Activated CD4-positive, CD25-positive, alpha-beta regulatory T cell treated with anti-CD3 and anti-CD28 coated beads, Interleukin-2, amount 50 U/mL, for 24 hours (primary cell): ENCODE data around the gene BRWD1.
A peak's percentile ranks its signal among the peaks of the same experiment; 100 is the strongest.
"Not testable (repeated sequence)": the region's sequence is repeated elsewhere in the genome, so short reads cannot be mapped to it uniquely, and the experiment has no call there.

ENCODE experiments used
- ATAC-seq, 2 donors: fragments of 150-1000 bp; cut with Tn5 transposase; one replicate each; pipeline ENCODE4 v1.10.0; 2021; ENCODE audit warnings: mild to moderate bottlenecking in 1 of 2, moderate library complexity in 1 of 2

The BRWD1 gene

GRCh38 chr21:39281207-39281606, 32.2 kb downstream of the BRWD1 start:
- ATAC-seq, result no peak

- ATAC-seq, result no peak
These were observed 43.8 kb downstream of the BRWD1 start for GRCh38 chr21:39269620-39270019.

GRCh38 chr21:39265603-39266002, 47.8 kb downstream of the BRWD1 start:
- no peak for ATAC-seq

GRCh38 chr21:39263372-39263771, 50.1 kb downstream of the BRWD1 start:
- peak in 1 of 2 donors; percentile 36 for ATAC-seq

DNA sequence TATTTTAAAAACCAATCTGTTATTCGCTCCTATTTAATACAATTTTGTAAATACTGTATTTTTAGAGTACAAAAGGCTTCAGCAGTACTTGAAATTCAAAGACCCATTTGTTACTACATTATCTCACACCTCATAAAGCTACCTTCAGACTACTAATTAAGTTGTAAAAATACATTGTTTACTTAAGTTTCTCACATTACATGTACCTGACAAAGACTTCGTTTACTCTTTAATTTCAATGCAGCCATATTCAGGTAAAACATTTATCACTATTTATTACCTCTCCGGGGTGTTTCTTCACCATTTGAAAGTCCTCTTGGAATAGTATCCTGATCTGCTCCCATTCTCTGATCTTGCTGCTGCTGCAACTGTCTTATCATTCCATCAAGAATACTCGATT, 55.2 kb downstream of the BRWD1 start:
- ATAC-seq, result no peak

DNA sequence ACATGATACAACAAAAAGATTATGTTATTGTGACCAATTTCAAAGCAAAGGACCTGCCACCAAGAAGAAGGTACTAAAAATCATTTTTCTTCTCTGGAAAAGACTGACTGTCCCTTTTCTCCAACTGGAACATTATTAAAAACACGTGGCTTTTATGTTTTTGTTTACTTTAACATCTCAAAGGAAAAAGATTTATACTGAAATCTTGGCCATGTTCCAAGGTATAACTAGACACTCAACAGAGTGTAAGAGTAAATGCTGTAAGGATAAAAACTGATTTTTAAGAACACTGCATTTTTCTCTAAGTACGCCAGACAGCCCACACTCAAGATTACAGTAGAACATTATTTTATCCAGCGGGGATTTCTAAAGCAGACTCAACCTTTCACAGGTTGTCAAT, 62.1 kb downstream of the BRWD1 start:
- no peak for ATAC-seq

- no peak for ATAC-seq
These were observed 75.2 kb downstream of the BRWD1 start for GRCh38 chr21:39238275-39238674.

- ATAC-seq, result no peak
These were observed 80.6 kb downstream of the BRWD1 start for GRCh38 chr21:39232861-39233291.

- ATAC-seq, result no peak
These were observed 88.5 kb downstream of the BRWD1 start for GRCh38 chr21:39224930-39225329.

GRCh38 chr21:39221997-39222486, 91.4 kb downstream of the BRWD1 start:
- no peak for ATAC-seq

DNA sequence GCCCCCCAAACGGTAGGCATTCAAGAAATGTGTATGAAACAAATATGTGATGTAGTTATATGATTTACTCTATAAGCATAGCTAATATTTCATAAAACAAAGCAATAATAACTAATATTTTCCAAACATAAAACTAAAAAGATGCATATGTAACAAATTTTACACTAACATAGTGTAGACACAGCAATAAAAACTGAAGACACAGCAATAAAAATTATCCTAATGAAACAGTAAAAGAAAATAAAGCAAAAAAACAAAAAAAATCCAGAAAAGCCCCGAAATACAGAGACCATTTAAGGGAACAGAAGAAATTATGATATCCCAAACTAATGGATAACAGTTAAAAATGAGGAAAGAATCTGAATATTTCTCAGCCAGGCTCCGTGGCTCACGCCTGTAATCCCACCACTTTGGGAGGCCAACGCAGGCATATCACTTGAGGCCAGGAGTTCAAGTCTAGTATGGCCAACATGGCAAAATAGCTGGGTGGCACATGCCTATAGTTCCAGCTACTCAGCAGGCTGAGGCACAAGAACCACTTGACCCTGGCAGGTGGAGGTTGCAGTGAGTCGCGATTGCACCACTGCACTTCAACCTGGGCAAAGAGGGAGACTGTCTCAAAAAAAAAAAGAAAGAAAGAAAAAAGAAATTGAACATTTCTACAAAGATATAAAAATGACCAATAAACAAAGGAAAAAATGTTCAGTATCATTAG, 92.0 kb downstream of the BRWD1 start:
- no peak for ATAC-seq

DNA sequence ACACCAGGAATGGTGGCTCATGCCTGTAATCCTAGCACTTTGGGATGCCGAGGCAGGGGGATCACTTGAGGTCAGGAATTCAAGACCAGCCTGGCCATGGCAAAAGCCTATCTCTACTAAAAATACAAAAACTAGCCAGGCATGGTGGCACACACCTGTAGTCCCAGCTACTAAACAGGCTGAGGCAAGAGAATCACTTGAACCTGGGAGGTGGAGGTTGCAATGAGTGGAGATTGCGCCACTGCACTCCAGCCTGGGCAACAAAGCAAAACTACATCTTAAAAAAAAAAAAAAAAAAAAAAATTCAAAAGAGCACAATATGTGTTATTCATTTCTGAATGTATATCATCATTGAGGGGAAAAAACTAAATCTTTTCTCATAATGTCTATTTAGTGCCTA, 92.6 kb downstream of the BRWD1 start:
- ATAC-seq, result not testable (repeated sequence)

GRCh38 chr21:39220150-39220549, 93.3 kb downstream of the BRWD1 start:
- ATAC-seq, result no peak

DNA sequence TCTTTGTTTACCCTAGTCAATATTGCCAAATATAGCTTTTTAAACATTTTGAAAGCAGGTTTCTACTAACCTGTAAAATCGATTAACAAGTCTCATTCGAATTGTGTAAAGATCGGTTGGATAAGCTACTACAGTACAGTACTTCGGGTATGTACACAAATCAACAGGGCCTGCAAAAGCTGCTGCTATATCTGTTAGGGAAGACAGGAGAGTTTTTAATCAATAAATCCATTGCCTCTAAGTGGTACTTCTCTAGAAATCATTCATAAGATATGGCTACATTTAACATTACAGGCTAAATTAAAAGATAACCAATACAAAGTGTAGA, 95.4 kb downstream of the BRWD1 start:
- no peak for ATAC-seq

DNA sequence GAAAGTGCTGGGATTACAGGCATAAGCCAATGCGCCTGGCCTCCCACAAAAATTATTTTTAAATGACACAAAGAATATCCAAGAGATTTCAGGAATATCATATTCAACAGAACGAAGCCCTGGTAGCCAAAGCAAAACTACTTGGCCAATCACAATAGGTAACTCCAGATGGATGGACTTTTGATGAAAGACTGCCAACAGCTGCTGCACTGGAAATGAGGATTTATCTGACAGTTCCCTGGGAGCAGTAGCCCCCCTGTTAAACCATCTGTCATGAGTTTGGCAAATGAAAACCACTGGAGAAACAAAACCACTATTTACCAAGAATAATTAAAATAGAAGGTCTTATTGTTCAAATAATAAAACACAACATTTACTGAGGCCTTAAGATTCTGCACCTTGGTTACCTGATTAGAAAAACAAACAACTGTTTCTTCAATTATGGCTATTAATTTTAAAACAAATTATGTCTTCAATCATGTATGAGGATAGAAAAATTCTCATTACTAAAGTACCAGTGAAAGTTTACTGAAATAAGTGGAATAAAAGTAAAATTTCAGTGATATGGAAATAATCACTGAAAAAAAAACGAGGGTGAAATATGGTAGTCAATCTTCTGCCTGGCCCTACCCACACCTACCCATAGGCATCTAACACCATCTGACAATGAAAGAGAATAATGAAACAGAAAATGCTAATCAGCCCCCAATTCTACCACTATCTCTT, 95.9 kb downstream of the BRWD1 start:
- ATAC-seq, result no peak

- ATAC-seq, result no peak
These were observed 97.1 kb downstream of the BRWD1 start for GRCh38 chr21:39216290-39216689.

GRCh38 chr21:39215078-39215477, 98.4 kb downstream of the BRWD1 start:
- ATAC-seq, result no peak

DNA sequence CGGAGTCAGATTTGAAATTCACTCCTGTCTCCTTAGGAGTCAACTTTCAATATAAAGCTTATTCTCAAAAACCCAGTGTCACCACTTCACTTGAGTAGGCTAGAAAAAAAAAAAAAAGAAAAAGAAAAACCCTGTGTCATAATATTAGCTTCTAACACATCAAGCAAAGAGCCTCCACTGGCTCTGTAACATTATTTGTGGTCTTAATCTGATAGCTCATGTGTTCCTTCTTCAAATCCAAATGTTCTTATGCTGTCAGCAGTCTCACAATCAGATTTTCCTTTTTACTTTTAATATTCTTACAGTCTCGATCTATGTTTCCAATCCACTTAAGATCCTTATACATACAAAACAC, 104.1 kb downstream of the BRWD1 start:
- ATAC-seq, result no peak

- ATAC-seq, result no peak
These were observed 104.7 kb downstream of the BRWD1 start for GRCh38 chr21:39208624-39209333.

DNA sequence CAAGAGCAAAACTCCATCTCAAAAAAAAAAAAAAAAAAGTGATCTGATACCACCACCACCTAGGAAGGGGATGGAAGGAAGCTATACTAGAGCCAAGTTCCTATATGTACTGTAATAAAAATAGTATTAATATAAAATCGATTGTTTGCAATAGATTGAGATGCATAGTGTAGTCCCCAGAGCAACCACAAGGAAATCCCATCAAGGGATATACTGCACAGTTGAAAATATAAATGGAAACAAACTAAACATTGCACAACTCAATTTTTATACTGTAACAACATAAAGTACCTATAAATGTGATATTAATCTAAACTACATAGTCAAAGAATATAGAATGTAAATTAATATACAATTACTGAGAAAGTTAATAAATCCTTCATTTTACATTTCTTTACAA, 109.3 kb downstream of the BRWD1 start:
- ATAC-seq, result no peak

DNA sequence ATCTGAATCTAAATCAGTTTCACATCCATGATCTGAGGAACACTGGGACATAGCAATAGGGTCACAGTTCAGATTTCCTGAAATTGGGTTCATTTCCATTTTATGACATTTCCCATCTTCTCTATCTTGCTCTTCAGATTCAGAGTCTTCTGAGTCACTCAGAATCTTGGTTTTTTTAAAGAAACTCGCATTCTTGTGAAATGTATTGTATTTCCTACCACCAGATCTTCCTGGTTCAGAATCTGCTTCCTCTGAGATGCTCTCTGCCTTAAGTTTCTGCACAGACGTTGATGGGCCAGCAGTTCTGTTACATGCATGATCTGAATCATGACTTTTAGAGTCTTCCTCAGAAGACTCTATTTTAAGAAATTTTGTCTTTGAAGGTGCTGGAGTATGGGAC, 114.6 kb downstream of the BRWD1 start:
- ATAC-seq, result no peak

DNA sequence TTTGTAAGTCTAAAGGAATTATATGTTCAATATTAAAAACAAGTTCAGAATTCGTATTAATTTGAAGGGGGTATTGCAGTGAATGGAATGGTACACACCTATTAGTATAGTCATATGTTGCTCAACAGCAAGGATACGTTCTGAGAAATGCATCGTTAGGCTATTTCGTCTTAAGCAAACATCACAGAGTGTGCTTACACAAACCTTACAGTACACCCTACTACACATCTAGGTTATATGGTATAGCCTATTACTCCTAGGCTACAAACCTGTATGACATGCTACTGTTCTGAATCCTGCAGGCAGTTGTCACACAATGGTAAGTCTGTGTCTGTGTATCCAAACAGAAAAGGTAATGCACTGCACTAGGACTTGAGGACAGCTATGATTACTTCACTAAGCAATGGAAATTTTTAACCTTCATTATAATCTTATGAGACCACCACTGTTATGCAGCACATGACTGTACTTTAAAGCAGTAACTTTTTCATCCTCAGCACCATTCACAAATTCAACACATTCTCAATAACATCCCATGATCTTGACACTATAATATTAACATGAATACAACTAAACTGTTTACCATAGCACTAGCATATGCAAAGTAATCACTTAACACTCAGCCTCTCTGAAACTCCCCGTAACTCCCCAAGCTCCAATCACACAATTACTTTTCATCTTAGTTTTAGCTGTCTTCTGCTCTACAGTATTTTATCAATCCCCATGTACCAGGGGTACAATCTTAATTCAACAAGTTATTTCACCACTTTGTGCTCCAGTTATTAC, 115.8 kb downstream of the BRWD1 start:
- ATAC-seq, result no peak

GRCh38 chr21:39196838-39197237, 116.6 kb downstream of the BRWD1 start:
- ATAC-seq, result no peak
